WTC11 (cell line): ENCODE results near the gene FZD7. TPM values are rescaled to one million over a fixed set of nuclear protein-coding genes. Genes with fewer than 3 reads are reported as not detected.
A peak's percentile ranks its signal among the peaks of the same experiment; 100 is the strongest.

Experiments used
- ATF1 ChIP-seq: sonication (generic); formaldehyde crosslinking; IDR thresholded peaks from 2 replicates; pipeline ENCODE4 v1.8.1; 2023; ENCODE audit warnings: mild to moderate bottlenecking, moderate library complexity, missing genetic modification reagents
- CBFB ChIP-seq: sonication (generic); formaldehyde crosslinking; IDR thresholded peaks from 2 replicates; pipeline ENCODE4 v1.8.1; 2022; ENCODE audit warnings: mild to moderate bottlenecking, low read depth, missing genetic modification reagents
- CREB1 ChIP-seq: sonication (generic); formaldehyde crosslinking; IDR thresholded peaks from 2 replicates; pipeline ENCODE4 v1.8.0; 2023; ENCODE audit warnings: mild to moderate bottlenecking, missing genetic modification reagents
- ESRRA ChIP-seq: sonication (generic); formaldehyde crosslinking; IDR thresholded peaks from 2 replicates; pipeline ENCODE4 v1.8.1; 2022; ENCODE audit warnings: mild to moderate bottlenecking, missing genetic modification reagents, borderline replicate concordance
- FOXJ3 ChIP-seq: sonication (generic); formaldehyde crosslinking; IDR thresholded peaks from 2 replicates; pipeline ENCODE4 v1.9.0; 2021; ENCODE audit warnings: missing genetic modification reagents, mild to moderate bottlenecking, borderline replicate concordance
- FOXP1 ChIP-seq: sonication (generic); formaldehyde crosslinking; IDR thresholded peaks from 2 replicates; pipeline ENCODE4 v1.8.0; 2022; ENCODE audit warnings: missing genetic modification reagents, mild to moderate bottlenecking, moderate library complexity, borderline replicate concordance
- GABPB1 ChIP-seq: sonication (generic); formaldehyde crosslinking; IDR thresholded peaks from 2 replicates; pipeline ENCODE4 v1.8.1; 2023; ENCODE audit warnings: mild to moderate bottlenecking, missing genetic modification reagents
- GTF2I ChIP-seq: fragments of 250-450 bp; sonication (Bioruptor Pico); conservative IDR thresholded peaks from 2 replicates; pipeline ENCODE4 v1.4.0; 2021; ENCODE audit warnings: mild to moderate bottlenecking
- KAT7 ChIP-seq: sonication (generic); formaldehyde crosslinking; IDR thresholded peaks from 2 replicates; pipeline ENCODE4 v1.8.1; 2023; ENCODE audit warnings: missing genetic modification reagents, mild to moderate bottlenecking, borderline replicate concordance
- NFATC4 ChIP-seq: fragments of 250-450 bp; sonication (Bioruptor Pico); IDR thresholded peaks from 2 replicates; pipeline ENCODE4 v1.9.0; 2021; ENCODE audit warnings: mild to moderate bottlenecking
- NFE2L1 ChIP-seq: sonication (generic); formaldehyde crosslinking; IDR thresholded peaks from 2 replicates; pipeline ENCODE4 v1.8.1; 2023; ENCODE audit warnings: missing genetic modification reagents
- NR1H2 ChIP-seq: sonication (generic); formaldehyde crosslinking; IDR thresholded peaks from 2 replicates; pipeline ENCODE4 v1.9.0; 2021; ENCODE audit warnings: mild to moderate bottlenecking, moderate library complexity, missing genetic modification reagents
- NR2C2 ChIP-seq: sonication (generic); formaldehyde crosslinking; IDR thresholded peaks from 2 replicates; pipeline ENCODE4 v1.8.0; 2022; ENCODE audit warnings: mild to moderate bottlenecking, missing genetic modification reagents
- PRRX2 ChIP-seq: fragments of 250-450 bp; sonication (Bioruptor Pico); IDR thresholded peaks from 2 replicates; pipeline ENCODE4 v1.8.0; 2021; ENCODE audit warnings: mild to moderate bottlenecking
- RELA ChIP-seq: sonication (generic); formaldehyde crosslinking; IDR thresholded peaks from 2 replicates; pipeline ENCODE4 v1.8.1; 2022; ENCODE audit warnings: missing genetic modification reagents, mild to moderate bottlenecking, borderline replicate concordance
- SMAD4 ChIP-seq: sonication (generic); formaldehyde crosslinking; IDR thresholded peaks from 2 replicates; pipeline ENCODE4 v1.8.0; 2022; ENCODE audit warnings: mild to moderate bottlenecking, missing genetic modification reagents
- SP1 ChIP-seq: sonication (generic); formaldehyde crosslinking; conservative IDR thresholded peaks from 2 replicates; pipeline ENCODE4 v1.8.1; 2022; ENCODE audit warnings: missing genetic modification reagents
- TEAD1 ChIP-seq: sonication (generic); formaldehyde crosslinking; IDR thresholded peaks from 2 replicates; pipeline ENCODE4 v1.8.0; 2022; ENCODE audit warnings: mild to moderate bottlenecking, missing genetic modification reagents
- TEAD4 ChIP-seq: sonication (generic); formaldehyde crosslinking; IDR thresholded peaks from 2 replicates; pipeline ENCODE4 v1.8.0; 2022; ENCODE audit warnings: mild to moderate bottlenecking, missing genetic modification reagents
- ZBTB21 ChIP-seq: sonication (generic); formaldehyde crosslinking; IDR thresholded peaks from 2 replicates; pipeline ENCODE4 v1.8.1; 2023; ENCODE audit warnings: mild to moderate bottlenecking, missing genetic modification reagents, borderline replicate concordance
- ZNF219 ChIP-seq: sonication (generic); formaldehyde crosslinking; IDR thresholded peaks from 2 replicates; pipeline ENCODE4 v1.8.0; 2023; ENCODE audit warnings: missing genetic modification reagents, mild to moderate bottlenecking, borderline replicate concordance
- ZNF263 ChIP-seq: sonication (generic); formaldehyde crosslinking; IDR thresholded peaks from 2 replicates; pipeline ENCODE4 v1.8.1; 2022; ENCODE audit warnings: low read depth, mild to moderate bottlenecking, moderate library complexity, missing genetic modification reagents
- ZNF317 ChIP-seq: sonication (generic); formaldehyde crosslinking; IDR thresholded peaks from 2 replicates; pipeline ENCODE4 v1.8.1; 2023; ENCODE audit warnings: low read depth, mild to moderate bottlenecking, moderate library complexity, missing genetic modification reagents, borderline replicate concordance
- ZNF396 ChIP-seq: fragments of 250-450 bp; sonication (Bioruptor Pico); IDR thresholded peaks from 2 replicates; pipeline ENCODE4 v1.8.0; 2021; ENCODE audit warnings: mild to moderate bottlenecking, moderate library complexity, borderline replicate concordance
- total RNA-seq: library from RNA; stranded (reverse); gene quantifications from 3 replicates; pipeline ENCODE4 v1.2.3, GENCODE V29; 2021
- TF ChIP-seq, protein P1 (sequence below): sonication (generic); formaldehyde crosslinking; IDR thresholded peaks from 2 replicates; pipeline ENCODE4 v1.8.1; 2022; ENCODE audit warnings: mild to moderate bottlenecking, missing genetic modification reagents, moderate library complexity, borderline replicate concordance
- TF ChIP-seq, protein P2 (sequence below): sonication (generic); formaldehyde crosslinking; conservative IDR thresholded peaks from 2 replicates; pipeline ENCODE4 v1.8.1; 2022; ENCODE audit warnings: mild to moderate bottlenecking, missing genetic modification reagents
- TF ChIP-seq, protein P3 (sequence below): fragments of 250-450 bp; sonication (Bioruptor Pico); IDR thresholded peaks from 2 replicates; pipeline ENCODE4 v1.9.0; 2021; ENCODE audit warnings: moderate library complexity, mild to moderate bottlenecking, inconsistent platforms, borderline replicate concordance
- TF ChIP-seq, protein P4 (sequence below): sonication (generic); formaldehyde crosslinking; IDR thresholded peaks from 2 replicates; pipeline ENCODE4 v1.8.0; 2022; ENCODE audit warnings: mild to moderate bottlenecking, missing genetic modification reagents
- TF ChIP-seq, protein P5 (sequence below): sonication (generic); formaldehyde crosslinking; IDR thresholded peaks from 2 replicates; pipeline ENCODE4 v1.8.1; 2022; ENCODE audit warnings: low read depth, missing genetic modification reagents, borderline replicate concordance
- TF ChIP-seq, protein P6 (sequence below): fragments of 200-600 bp; IDR thresholded peaks from 2 replicates; pipeline ENCODE4 v1.8.0; 2022; ENCODE audit warnings: antibody characterized with exemption
- TF ChIP-seq, protein P7 (sequence below): sonication (generic); formaldehyde crosslinking; IDR thresholded peaks from 2 replicates; pipeline ENCODE4 v1.8.1; 2022; ENCODE audit warnings: low read depth, mild to moderate bottlenecking, moderate library complexity, missing genetic modification reagents, borderline replicate concordance

The FZD7 gene
- total RNA-seq, 1 experiment from 2014 or later, result 153 TPM

DNA sequence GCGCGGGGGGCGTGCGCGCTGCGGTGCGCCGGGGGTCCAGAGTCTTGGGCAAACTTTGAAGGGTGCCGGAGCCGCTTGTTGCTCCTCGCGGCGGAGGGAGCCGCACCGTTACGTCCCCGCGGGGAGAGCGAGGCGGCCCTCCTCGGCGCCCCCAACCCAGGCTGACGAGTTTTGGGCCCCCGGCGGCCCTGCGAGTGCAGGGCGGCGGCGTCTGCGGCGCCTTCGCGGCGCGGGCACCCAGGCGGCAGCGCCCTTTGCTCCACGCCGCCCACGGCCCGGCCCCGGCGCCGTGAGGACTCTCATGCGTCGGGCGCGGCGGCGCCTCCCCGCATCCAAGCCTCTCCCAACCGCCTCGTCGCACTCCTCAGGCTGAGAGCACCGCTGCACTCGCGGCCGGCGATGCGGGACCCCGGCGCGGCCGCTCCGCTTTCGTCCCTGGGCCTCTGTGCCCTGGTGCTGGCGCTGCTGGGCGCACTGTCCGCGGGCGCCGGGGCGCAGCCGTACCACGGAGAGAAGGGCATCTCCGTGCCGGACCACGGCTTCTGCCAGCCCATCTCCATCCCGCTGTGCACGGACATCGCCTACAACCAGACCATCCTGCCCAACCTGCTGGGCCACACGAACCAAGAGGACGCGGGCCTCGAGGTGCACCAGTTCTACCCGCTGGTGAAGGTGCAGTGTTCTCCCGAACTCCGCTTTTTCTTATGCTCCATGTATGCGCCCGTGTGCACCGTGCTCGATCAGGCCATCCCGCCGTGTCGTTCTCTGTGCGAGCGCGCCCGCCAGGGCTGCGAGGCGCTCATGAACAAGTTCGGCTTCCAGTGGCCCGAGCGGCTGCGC lies 814 bp downstream of the FZD7 start (continued):
- no peak for TF ChIP-seq GABPB1 (CRISPR knock-in tag)
- peak; percentile 37; the same call in 1 of the 2 replicates for TF ChIP-seq CREB1 (CRISPR knock-in tag)
- TF ChIP-seq, protein P1, sequence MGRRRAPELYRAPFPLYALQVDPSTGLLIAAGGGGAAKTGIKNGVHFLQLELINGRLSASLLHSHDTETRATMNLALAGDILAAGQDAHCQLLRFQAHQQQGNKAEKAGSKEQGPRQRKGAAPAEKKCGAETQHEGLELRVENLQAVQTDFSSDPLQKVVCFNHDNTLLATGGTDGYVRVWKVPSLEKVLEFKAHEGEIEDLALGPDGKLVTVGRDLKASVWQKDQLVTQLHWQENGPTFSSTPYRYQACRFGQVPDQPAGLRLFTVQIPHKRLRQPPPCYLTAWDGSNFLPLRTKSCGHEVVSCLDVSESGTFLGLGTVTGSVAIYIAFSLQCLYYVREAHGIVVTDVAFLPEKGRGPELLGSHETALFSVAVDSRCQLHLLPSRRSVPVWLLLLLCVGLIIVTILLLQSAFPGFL (CRISPR knock-in tag), result no peak
- no peak for TF ChIP-seq ZNF263 (CRISPR knock-in tag)
- no peak for TF ChIP-seq FOXJ3
- 0 out of 2 replicates have a peak, but pooled peaks have one; percentile 10 for TF ChIP-seq NFE2L1 (CRISPR knock-in tag)
- TF ChIP-seq, protein P2, sequence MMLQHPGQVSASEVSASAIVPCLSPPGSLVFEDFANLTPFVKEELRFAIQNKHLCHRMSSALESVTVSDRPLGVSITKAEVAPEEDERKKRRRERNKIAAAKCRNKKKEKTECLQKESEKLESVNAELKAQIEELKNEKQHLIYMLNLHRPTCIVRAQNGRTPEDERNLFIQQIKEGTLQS (CRISPR knock-in tag), result 0 out of 2 replicates have a peak, but pooled peaks have one; percentile 13
- no peak for TF ChIP-seq FOXP1 (CRISPR knock-in tag)
- no peak for TF ChIP-seq ZNF317 (CRISPR knock-in tag)
- TF ChIP-seq PRRX2 (CRISPR knock-in tag), result no peak
- TF ChIP-seq ATF1 (CRISPR knock-in tag), result no peak
- TF ChIP-seq GTF2I (CRISPR knock-in tag), result no peak
- TF ChIP-seq ZBTB21 (CRISPR knock-in tag), result peak; percentile 52; the same call in 1 of the 2 replicates
- no peak for TF ChIP-seq NFATC4
- TF ChIP-seq, protein P3, sequence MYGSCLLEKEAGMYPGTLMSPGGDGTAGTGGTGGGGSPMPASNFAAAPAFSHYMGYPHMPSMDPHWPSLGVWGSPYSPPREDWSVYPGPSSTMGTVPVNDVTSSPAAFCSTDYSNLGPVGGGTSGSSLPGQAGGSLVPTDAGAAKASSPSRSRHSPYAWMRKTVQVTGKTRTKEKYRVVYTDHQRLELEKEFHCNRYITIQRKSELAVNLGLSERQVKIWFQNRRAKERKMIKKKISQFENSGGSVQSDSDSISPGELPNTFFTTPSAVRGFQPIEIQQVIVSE, result no peak
- TF ChIP-seq, protein P4, sequence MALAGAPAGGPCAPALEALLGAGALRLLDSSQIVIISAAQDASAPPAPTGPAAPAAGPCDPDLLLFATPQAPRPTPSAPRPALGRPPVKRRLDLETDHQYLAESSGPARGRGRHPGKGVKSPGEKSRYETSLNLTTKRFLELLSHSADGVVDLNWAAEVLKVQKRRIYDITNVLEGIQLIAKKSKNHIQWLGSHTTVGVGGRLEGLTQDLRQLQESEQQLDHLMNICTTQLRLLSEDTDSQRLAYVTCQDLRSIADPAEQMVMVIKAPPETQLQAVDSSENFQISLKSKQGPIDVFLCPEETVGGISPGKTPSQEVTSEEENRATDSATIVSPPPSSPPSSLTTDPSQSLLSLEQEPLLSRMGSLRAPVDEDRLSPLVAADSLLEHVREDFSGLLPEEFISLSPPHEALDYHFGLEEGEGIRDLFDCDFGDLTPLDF (CRISPR knock-in tag), result no peak
- TF ChIP-seq, protein P5, sequence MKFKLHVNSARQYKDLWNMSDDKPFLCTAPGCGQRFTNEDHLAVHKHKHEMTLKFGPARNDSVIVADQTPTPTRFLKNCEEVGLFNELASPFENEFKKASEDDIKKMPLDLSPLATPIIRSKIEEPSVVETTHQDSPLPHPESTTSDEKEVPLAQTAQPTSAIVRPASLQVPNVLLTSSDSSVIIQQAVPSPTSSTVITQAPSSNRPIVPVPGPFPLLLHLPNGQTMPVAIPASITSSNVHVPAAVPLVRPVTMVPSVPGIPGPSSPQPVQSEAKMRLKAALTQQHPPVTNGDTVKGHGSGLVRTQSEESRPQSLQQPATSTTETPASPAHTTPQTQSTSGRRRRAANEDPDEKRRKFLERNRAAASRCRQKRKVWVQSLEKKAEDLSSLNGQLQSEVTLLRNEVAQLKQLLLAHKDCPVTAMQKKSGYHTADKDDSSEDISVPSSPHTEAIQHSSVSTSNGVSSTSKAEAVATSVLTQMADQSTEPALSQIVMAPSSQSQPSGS (CRISPR knock-in tag), result no peak
- TF ChIP-seq ESRRA (CRISPR knock-in tag), result 0 out of 2 replicates have a peak, but pooled peaks have one; percentile 8
- 0 out of 2 replicates have a peak, but pooled peaks have one; percentile 10 for TF ChIP-seq TEAD1 (CRISPR knock-in tag)
- peak; percentile 72; the same call in 1 of the 2 replicates for TF ChIP-seq RELA (CRISPR knock-in tag)
- no peak for TF ChIP-seq NR1H2 (CRISPR knock-in tag)
- no peak for TF ChIP-seq TEAD4 (CRISPR knock-in tag)
- no peak for TF ChIP-seq ZNF219 (CRISPR knock-in tag)
- TF ChIP-seq NR2C2 (CRISPR knock-in tag), result no peak; the same call in 1 of the 2 replicates
- TF ChIP-seq CBFB (CRISPR knock-in tag), result no peak
- TF ChIP-seq KAT7, result 0 out of 2 replicates have a peak, but pooled peaks have one; percentile 63
- TF ChIP-seq, protein P6, sequence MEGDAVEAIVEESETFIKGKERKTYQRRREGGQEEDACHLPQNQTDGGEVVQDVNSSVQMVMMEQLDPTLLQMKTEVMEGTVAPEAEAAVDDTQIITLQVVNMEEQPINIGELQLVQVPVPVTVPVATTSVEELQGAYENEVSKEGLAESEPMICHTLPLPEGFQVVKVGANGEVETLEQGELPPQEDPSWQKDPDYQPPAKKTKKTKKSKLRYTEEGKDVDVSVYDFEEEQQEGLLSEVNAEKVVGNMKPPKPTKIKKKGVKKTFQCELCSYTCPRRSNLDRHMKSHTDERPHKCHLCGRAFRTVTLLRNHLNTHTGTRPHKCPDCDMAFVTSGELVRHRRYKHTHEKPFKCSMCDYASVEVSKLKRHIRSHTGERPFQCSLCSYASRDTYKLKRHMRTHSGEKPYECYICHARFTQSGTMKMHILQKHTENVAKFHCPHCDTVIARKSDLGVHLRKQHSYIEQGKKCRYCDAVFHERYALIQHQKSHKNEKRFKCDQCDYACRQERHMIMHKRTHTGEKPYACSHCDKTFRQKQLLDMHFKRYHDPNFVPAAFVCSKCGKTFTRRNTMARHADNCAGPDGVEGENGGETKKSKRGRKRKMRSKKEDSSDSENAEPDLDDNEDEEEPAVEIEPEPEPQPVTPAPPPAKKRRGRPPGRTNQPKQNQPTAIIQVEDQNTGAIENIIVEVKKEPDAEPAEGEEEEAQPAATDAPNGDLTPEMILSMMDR, result no peak
- TF ChIP-seq ZNF396 (CRISPR knock-in tag), result no peak
- TF ChIP-seq, protein P7, sequence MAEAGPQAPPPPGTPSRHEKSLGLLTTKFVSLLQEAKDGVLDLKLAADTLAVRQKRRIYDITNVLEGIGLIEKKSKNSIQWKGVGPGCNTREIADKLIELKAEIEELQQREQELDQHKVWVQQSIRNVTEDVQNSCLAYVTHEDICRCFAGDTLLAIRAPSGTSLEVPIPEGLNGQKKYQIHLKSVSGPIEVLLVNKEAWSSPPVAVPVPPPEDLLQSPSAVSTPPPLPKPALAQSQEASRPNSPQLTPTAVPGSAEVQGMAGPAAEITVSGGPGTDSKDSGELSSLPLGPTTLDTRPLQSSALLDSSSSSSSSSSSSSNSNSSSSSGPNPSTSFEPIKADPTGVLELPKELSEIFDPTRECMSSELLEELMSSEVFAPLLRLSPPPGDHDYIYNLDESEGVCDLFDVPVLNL (CRISPR knock-in tag), result no peak
- 0 out of 2 replicates have a peak, but pooled peaks have one; percentile 11 for TF ChIP-seq SP1 (CRISPR knock-in tag)
- no peak for TF ChIP-seq SMAD4 (CRISPR knock-in tag)
